Lung (tissue), 12 donors: ENCODE results near the gene SMG6. TPM values are rescaled to one million over a fixed set of nuclear protein-coding genes. Genes with fewer than 3 reads are reported as not detected.

Source experiments
- ATAC-seq: fragments of 200-7000 bp; cut with Tn5 transposase; one replicate; pipeline ENCODE4 v1.9.1; 2020; ENCODE audit warnings: moderate number of reproducible peaks; ENCODE audit not compliant: insufficient read depth, low FRiP score
- DNase-seq, 3 donors: peaks; one replicate each; pipeline ENCODE4 v3.0.0-alpha.2; 2013 to 2017
- H3K27ac ChIP-seq, 2 donors: one replicate each; pipeline ENCODE4 v1.5.1; 2013; ENCODE audit warnings: mild to moderate bottlenecking in 2 of 2, moderate library complexity in 2 of 2, control low read depth in 1 of 2, inconsistent platforms in 1 of 2, low read depth in 1 of 2, low read length in 1 of 2
- H3K27me3 ChIP-seq, 3 donors: one replicate each; pipeline ENCODE4 v1.5.1; 2013; ENCODE audit warnings: low read length in 2 of 3; ENCODE audit not compliant: control insufficient read depth in 3 of 3, insufficient read depth in 3 of 3
- H3K36me3 ChIP-seq, 4 donors: one replicate each; pipeline ENCODE4 v1.5.1; 2013; ENCODE audit warnings: low read length in 4 of 4, mild to moderate bottlenecking in 1 of 4, moderate library complexity in 1 of 4; ENCODE audit not compliant: control insufficient read depth in 4 of 4, insufficient read depth in 4 of 4
- H3K4me1 ChIP-seq, 5 donors: one replicate each; pipeline ENCODE4 v1.5.1; 2013; ENCODE audit warnings: low read length in 5 of 5, mild to moderate bottlenecking in 2 of 5, moderate library complexity in 1 of 5; ENCODE audit not compliant: control insufficient read depth in 5 of 5, insufficient read depth in 5 of 5
- H3K4me3 ChIP-seq: one replicate; pipeline ENCODE4 v1.5.1; 2013; ENCODE audit warnings: mild to moderate bottlenecking, control low read depth, moderate library complexity
- H3K9ac ChIP-seq, 2 donors: one replicate each; pipeline ENCODE4 v1.5.1; 2013; ENCODE audit warnings: low read length in 2 of 2, control low read depth in 1 of 2; ENCODE audit not compliant: insufficient read depth in 1 of 2
- H3K9me3 ChIP-seq, 4 donors: one replicate each; pipeline ENCODE4 v1.5.1; 2013; ENCODE audit warnings: low read length in 3 of 4, mild to moderate bottlenecking in 1 of 4, moderate library complexity in 1 of 4; ENCODE audit not compliant: control insufficient read depth in 4 of 4, insufficient read depth in 3 of 4
- WGBS, 2 donors: extraction: QIAGEN DNeasy Blood & Tissue Kit; methylation state at CpG; one replicate each; pipeline ENCODE4 v1.1.7; 2013; 5-methylcytosine and 5-hydroxymethylcytosine counted together
- polyA plus RNA-seq, 2 donors: library from polyadenylated mRNA; stranded (reverse); fragments of 200-250 nt; gene quantifications; one replicate each; pipeline ENCODE4 v1.2.1, GENCODE V29; 2013
- total RNA-seq, 2 donors: library from RNA; depleted of rRNA in 1 of 2; stranded (reverse); fragments of >200 nt in 1 of 2; gene quantifications; one replicate each; pipeline ENCODE4 v1.2.1, GENCODE V29; 2014 to 2021
- TF ChIP-seq, protein P1 (sequence below): IDR thresholded peaks from 2 replicates; pipeline ENCODE4 v1.5.1; 2012; ENCODE audit warnings: mild to moderate bottlenecking; ENCODE audit errors: control extremely low read depth, extremely low read depth
- donor health status: control.
- donor health status: control.
- donor health status: Bipolar disorder and iron deficiency.
- donor health status: healthy.
- donor health status: DM: yes; HTN: yes; CAD: no.

Gene SMG6
- total and polyA plus RNA-seq, 4 donors, result 17.6 to 45.1 (median 28.9) TPM

DNA sequence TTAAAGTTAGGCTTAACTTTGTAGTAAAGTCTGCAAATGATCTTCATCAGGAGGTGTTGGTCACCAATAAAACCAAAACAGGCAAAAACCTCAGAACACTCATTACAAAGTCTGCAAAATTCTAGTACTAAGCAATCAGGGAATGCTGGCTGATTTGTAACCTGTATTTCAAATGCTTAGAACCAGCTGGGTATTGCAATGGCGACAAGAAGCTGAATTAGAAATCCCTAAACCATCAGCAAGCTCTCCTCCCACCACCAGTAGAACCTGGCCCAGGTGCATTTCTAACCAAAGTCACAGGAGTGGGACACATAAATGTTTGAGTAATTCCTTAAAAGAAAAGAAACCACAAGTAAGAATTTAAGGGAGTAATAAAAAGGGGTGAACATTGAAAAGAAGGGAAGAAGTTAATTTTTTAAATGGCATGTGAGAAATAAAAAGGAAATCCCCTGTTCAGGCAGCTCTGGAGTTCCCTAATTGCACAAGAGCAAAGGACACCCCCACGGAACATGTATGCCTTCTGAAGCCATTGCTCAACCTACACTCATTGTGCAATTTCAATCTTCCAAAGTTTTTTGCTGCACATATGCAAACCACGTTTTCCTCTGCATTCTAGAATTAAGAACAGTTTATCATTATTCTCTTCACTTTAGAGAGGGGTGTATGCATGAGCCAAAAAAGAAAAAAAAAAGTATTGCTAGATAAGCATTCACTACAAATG is 145.8 kb downstream of the SMG6 start:
- TF ChIP-seq, protein P1, sequence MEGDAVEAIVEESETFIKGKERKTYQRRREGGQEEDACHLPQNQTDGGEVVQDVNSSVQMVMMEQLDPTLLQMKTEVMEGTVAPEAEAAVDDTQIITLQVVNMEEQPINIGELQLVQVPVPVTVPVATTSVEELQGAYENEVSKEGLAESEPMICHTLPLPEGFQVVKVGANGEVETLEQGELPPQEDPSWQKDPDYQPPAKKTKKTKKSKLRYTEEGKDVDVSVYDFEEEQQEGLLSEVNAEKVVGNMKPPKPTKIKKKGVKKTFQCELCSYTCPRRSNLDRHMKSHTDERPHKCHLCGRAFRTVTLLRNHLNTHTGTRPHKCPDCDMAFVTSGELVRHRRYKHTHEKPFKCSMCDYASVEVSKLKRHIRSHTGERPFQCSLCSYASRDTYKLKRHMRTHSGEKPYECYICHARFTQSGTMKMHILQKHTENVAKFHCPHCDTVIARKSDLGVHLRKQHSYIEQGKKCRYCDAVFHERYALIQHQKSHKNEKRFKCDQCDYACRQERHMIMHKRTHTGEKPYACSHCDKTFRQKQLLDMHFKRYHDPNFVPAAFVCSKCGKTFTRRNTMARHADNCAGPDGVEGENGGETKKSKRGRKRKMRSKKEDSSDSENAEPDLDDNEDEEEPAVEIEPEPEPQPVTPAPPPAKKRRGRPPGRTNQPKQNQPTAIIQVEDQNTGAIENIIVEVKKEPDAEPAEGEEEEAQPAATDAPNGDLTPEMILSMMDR, result no peak
- Histone ChIP-seq H3K9me3 (no peaks in the 10 kb centered on the region), H3K4me3 (no peak overlapping the region), H3K9ac (peak overlapping the region in 1 of 2 donors; percentile 63), H3K27me3 (no peaks in the 10 kb centered on the region), H3K4me1 (peaks cover 0 to 23% (median 10%) of the 10 kb centered on the region in 5 donors), H3K27ac (peak overlapping the region; percentile 17 to 76), H3K36me3 (peaks cover 0 to 4% (median 0%) of the 10 kb centered on the region in 4 donors)
- DNase-seq, result peak; percentile 81 to 98 (median 96)
- WGBS, 2 donors, result 19 to 47% methylated on average over 3 of the region's 3 CpGs
- ATAC-seq, result peak; percentile 19

GRCh38 chr17:2157081-2157480 is 146.5 kb downstream of the SMG6 start:
- Histone ChIP-seq H3K9ac (no peak overlapping the region), H3K27ac (peak overlapping the region in 1 of 2 donors; percentile 76), H3K9me3 (no peaks in the 10 kb centered on the region), H3K4me3 (no peak overlapping the region), H3K4me1 (peaks cover 0 to 25% (median 10%) of the 10 kb centered on the region in 5 donors), H3K27me3 (no peaks in the 10 kb centered on the region), H3K36me3 (peaks cover 0 to 4% (median 0%) of the 10 kb centered on the region in 4 donors)
- DNase-seq (no peak), ATAC-seq (peak; percentile 45)
- 30 to 49% methylated on average over 4 of the region's 4 CpGs for WGBS, 2 donors
- TF ChIP-seq, protein P1, result no peak

GRCh38 chr17:2156666-2157065 is 146.9 kb downstream of the SMG6 start:
- TF ChIP-seq, protein P1, result no peak
- no peak for ATAC-seq
- Histone ChIP-seq H3K4me3 (no peak overlapping the region), H3K9me3 (no peaks in the 10 kb centered on the region), H3K27me3 (no peaks in the 10 kb centered on the region), H3K36me3 (peaks cover 0 to 4% (median 0%) of the 10 kb centered on the region in 4 donors), H3K4me1 (peaks cover 0 to 28% (median 14%) of the 10 kb centered on the region in 5 donors), H3K9ac (no peak overlapping the region), H3K27ac (peak overlapping the region in 1 of 2 donors; percentile 76)
- 93 to 94% methylated on average over 8 of the region's 8 CpGs for WGBS, 2 donors
- DNase-seq, result no peak
